H4 (cell line): Measurements from ENCODE around the gene CEP89. TPM values are rescaled to one million over a fixed set of nuclear protein-coding genes. Genes with fewer than 3 reads are reported as not detected.
"Not testable (repeated sequence)": the region's sequence is repeated elsewhere in the genome, so short reads cannot be mapped to it uniquely, and the experiment has no call there.

Source experiments
- DNase-seq: peaks from one replicate; pipeline ENCODE4 v3.0.0-alpha.2; 2015; ENCODE audit warnings: low spot score
- total RNA-seq: library from RNA; depleted of rRNA; stranded (reverse); fragments of >200 nt; shearing (Covaris generic); gene quantifications from 2 replicates; pipeline ENCODE4 v1.2.3, GENCODE V29; 2014; rRNA removed

The CEP89 gene
- total RNA-seq, 1 experiment from 2014 or later, result 10.9 TPM

GRCh38 chr19:32842061-32842460 is 129.7 kb downstream of the CEP89 start:
- no peak for DNase-seq

GRCh38 chr19:32837531-32837930 is 134.2 kb downstream of the CEP89 start:
- DNase-seq, result no peak

- not testable (repeated sequence) for DNase-seq
These were observed 138.4 kb downstream of the CEP89 start for GRCh38 chr19:32833388-32833787.

- DNase-seq, result not testable (repeated sequence)
These were observed 138.9 kb downstream of the CEP89 start for GRCh38 chr19:32832825-32833224.

GRCh38 chr19:32832094-32832493 is 139.7 kb downstream of the CEP89 start:
- not testable (repeated sequence) for DNase-seq

GRCh38 chr19:32831611-32832010 is 140.1 kb downstream of the CEP89 start:
- no peak for DNase-seq

- DNase-seq, result peak; percentile 82
These were observed 141.3 kb downstream of the CEP89 start for GRCh38 chr19:32830231-32831014.

GRCh38 chr19:32829345-32829896 is 142.3 kb downstream of the CEP89 start:
- DNase-seq, result no peak

- DNase-seq, result no peak
These were observed 143.0 kb downstream of the CEP89 start for GRCh38 chr19:32828643-32829344.

- no peak for DNase-seq
These were observed 143.6 kb downstream of the CEP89 start for GRCh38 chr19:32828139-32828538.

Other genes starting within 250 kb of the CEP89 start
- not detected in 2 replicates for gene SLC7A9, start 102.2 kb downstream of the CEP89 start, total RNA-seq
- 9.8 and 12.5 TPM in 2 replicates for gene FAAP24, start 284 bp upstream of the CEP89 start, total RNA-seq
- 8.0 and 14.6 TPM in 2 replicates for gene RHPN2, start 92.9 kb upstream of the CEP89 start, total RNA-seq
- gene GPATCH1, start 109.2 kb upstream of the CEP89 start, total RNA-seq, result 6.6 and 7.5 TPM in 2 replicates
- gene WDR88, start 160.2 kb upstream of the CEP89 start, total RNA-seq, result not detected in 2 replicates
- gene LRP3, start 222.4 kb upstream of the CEP89 start, total RNA-seq, result 11.7 and 17.0 TPM in 2 replicates